ENCODE results near the gene WDR93.
A peak's percentile ranks its signal among the peaks of the same experiment; 100 is the strongest.

- TF ChIP-seq, protein P1, sequence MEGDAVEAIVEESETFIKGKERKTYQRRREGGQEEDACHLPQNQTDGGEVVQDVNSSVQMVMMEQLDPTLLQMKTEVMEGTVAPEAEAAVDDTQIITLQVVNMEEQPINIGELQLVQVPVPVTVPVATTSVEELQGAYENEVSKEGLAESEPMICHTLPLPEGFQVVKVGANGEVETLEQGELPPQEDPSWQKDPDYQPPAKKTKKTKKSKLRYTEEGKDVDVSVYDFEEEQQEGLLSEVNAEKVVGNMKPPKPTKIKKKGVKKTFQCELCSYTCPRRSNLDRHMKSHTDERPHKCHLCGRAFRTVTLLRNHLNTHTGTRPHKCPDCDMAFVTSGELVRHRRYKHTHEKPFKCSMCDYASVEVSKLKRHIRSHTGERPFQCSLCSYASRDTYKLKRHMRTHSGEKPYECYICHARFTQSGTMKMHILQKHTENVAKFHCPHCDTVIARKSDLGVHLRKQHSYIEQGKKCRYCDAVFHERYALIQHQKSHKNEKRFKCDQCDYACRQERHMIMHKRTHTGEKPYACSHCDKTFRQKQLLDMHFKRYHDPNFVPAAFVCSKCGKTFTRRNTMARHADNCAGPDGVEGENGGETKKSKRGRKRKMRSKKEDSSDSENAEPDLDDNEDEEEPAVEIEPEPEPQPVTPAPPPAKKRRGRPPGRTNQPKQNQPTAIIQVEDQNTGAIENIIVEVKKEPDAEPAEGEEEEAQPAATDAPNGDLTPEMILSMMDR (IDR thresholded peaks at IDR 0.05), result peak; percentile 91
- no peak for TF ChIP-seq ZFX (IDR thresholded peaks at IDR 0.05; ENCODE audit: borderline replicate concordance)
These were observed 49.5 kb downstream of the WDR93 start for GRCh38 chr15:89740137-89740536.
